Lower lobe of right lung (tissue), 2 donors: ENCODE measurements around the gene SMIM35. TPM values are rescaled to one million over a fixed set of nuclear protein-coding genes. Genes with fewer than 3 reads are reported as not detected.

ENCODE experiments used
- ATAC-seq, 2 donors: fragments of 200-7000 bp; cut with Tn5 transposase; one replicate each; pipeline ENCODE4 v1.9.1; 2020 to 2022; ENCODE audit warnings: mild to moderate bottlenecking in 2 of 2, moderate library complexity in 2 of 2
- DNase-seq: peaks from one replicate; pipeline ENCODE4 v3.0.0-alpha.2; 2020
- H3K27ac ChIP-seq: fragments of 200-600 bp; one replicate; pipeline ENCODE4 v1.8.0; 2022
- H3K27me3 ChIP-seq: fragments of 200-600 bp; one replicate; pipeline ENCODE4 v1.8.0; 2022; ENCODE audit warnings: low read depth
- H3K36me3 ChIP-seq: fragments of 200-600 bp; one replicate; pipeline ENCODE4 v1.8.0; 2022; ENCODE audit warnings: mild to moderate bottlenecking
- H3K4me1 ChIP-seq: fragments of 200-600 bp; one replicate; pipeline ENCODE4 v1.8.0; 2022
- H3K4me3 ChIP-seq: fragments of 200-600 bp; one replicate; pipeline ENCODE4 v1.8.0; 2022; ENCODE audit warnings: mild to moderate bottlenecking
- H3K9me3 ChIP-seq: fragments of 200-600 bp; one replicate; pipeline ENCODE4 v1.8.0; 2022
- CTCF ChIP-seq: fragments of 200-600 bp; IDR thresholded peaks from one replicate; pipeline ENCODE4 v1.8.0; 2022; ENCODE audit warnings: antibody characterized with exemption, mild to moderate bottlenecking
- intact Hi-C: fragments of 100-400 bp; cut with DNase I; formaldehyde crosslinking; loops from one replicate; pipeline ENCODE4 v1.11.0; 2022
- total RNA-seq: library from RNA; stranded (reverse); fragmentation: NEBNext Ultra II Directional; extraction: Animal tissue kit (Norgen Biotek cat#: 25700); gene quantifications from one replicate; pipeline ENCODE4 v1.2.1, GENCODE V29; 2021
- donor health status: DM: no; HTN: yes; CAD: no; lungs with severe emphysema.

SMIM35 gene
- total RNA-seq, 1 donor from 2014 or later, result not detected

GRCh38 chr11:118060081-118060661, 26.6 kb downstream of the SMIM35 start:
- no peak overlapping the region for H3K4me3 ChIP-seq
- ATAC-seq (no peak), DNase-seq (no peak)
- no peaks in the 10 kb centered on the region for H3K4me1 ChIP-seq
- H3K9me3 ChIP-seq, result no peaks in the 10 kb centered on the region
- no peak overlapping the region for H3K27ac ChIP-seq
- H3K36me3 ChIP-seq, result no peaks in the 10 kb centered on the region
- peaks cover 3% of the 10 kb centered on the region for H3K27me3 ChIP-seq
- TF ChIP-seq CTCF, result no peak
- intact Hi-C loops, result no loop called here

- intact Hi-C loops, result no loop called here
- no peak for TF ChIP-seq CTCF
- DNase-seq (no peak), ATAC-seq (no peak)
- no peak overlapping the region for H3K4me3 ChIP-seq
- no peak overlapping the region for H3K27ac ChIP-seq
- no peaks in the 10 kb centered on the region for H3K4me1 ChIP-seq
- no peaks in the 10 kb centered on the region for H3K36me3 ChIP-seq
- peaks cover 3% of the 10 kb centered on the region for H3K27me3 ChIP-seq
- no peaks in the 10 kb centered on the region for H3K9me3 ChIP-seq
Observed at GRCh38 chr11:118059246-118059940, 27.4 kb downstream of the SMIM35 start.

GRCh38 chr11:118058311-118059245, 28.2 kb downstream of the SMIM35 start:
- no peaks in the 10 kb centered on the region for H3K36me3 ChIP-seq
- no peak for TF ChIP-seq CTCF

GRCh38 chr11:118057251-118058145, 29.3 kb downstream of the SMIM35 start:
- TF ChIP-seq CTCF, result no peak
- Histone ChIP-seq H3K4me3 (no peak overlapping the region), H3K27me3 (peaks cover 3% of the 10 kb centered on the region), H3K4me1 (no peaks in the 10 kb centered on the region), H3K9me3 (no peaks in the 10 kb centered on the region), H3K36me3 (no peaks in the 10 kb centered on the region), H3K27ac (no peak overlapping the region)
- DNase-seq (no peak), ATAC-seq (no peak)
- intact Hi-C loops, result no loop called here

More at GRCh38 chr11:118058311-118059245, 28.2 kb downstream of the SMIM35 start:
- H3K4me3 ChIP-seq, result no peak overlapping the region
- no peaks in the 10 kb centered on the region for H3K9me3 ChIP-seq
- no peak for ATAC-seq
- no peaks in the 10 kb centered on the region for H3K4me1 ChIP-seq
- H3K27me3 ChIP-seq, result peaks cover 3% of the 10 kb centered on the region
- intact Hi-C loops, result no loop called here
- H3K27ac ChIP-seq, result no peak overlapping the region
- no peak for DNase-seq

- TF ChIP-seq CTCF, result no peak
- DNase-seq (no peak), ATAC-seq (no peak)
- intact Hi-C loops, result no loop called here
- Histone ChIP-seq H3K4me1 (no peaks in the 10 kb centered on the region), H3K9me3 (no peaks in the 10 kb centered on the region), H3K36me3 (no peaks in the 10 kb centered on the region), H3K27me3 (peaks cover 3% of the 10 kb centered on the region), H3K4me3 (no peak overlapping the region), H3K27ac (no peak overlapping the region)
Observed at GRCh38 chr11:118056806-118057205, 30.0 kb downstream of the SMIM35 start.
